UCSD-AML1 (cell line): ENCODE measurements around the gene ENGASE.

Source experiments
- DNase-seq: peaks from one replicate; lab custom pipeline; 2025; ENCODE audit not compliant: unreplicated experiment; lab: John Stamatoyannopoulos, UW

ENGASE gene

GRCh38 chr17:79135011-79135410, 60.4 kb downstream of the ENGASE start:
- no peak for DNase-seq

DNA sequence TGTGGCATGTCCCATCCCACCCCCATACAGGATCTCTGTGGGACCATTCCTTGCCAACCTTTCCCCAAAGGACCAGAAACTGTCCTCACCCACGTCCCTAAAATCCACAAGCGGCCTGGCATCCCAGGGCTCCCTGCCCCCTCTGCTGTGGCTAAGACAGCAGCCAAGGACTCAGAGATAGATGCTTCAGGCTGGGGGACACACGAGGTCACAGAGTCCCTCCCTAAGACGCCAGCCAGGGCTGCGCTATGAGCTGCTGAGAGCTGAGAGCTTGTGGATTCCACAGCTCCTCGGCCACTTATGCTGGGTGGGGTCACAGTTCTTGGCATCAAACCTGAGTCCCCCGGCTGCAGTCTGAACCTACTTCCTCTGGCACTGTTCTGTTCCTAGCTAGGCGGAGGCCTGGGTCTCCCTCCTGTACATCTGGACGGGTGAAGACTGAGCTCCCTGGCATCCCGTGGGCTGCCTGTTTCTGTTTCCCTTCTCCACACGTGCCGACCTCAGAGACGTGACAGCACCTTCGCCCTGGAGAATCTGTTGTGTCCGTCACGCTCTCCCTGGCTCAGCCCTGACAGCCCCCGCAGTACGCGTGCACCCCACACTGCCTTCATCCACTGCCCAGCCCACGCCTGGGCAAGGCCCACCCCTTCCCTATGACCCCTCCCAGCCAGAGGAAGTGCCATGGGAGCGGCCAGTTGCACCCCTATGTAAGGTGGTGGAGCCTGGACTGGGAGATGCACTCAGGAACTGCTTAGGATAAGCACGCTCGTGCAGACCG, 61.2 kb downstream of the ENGASE start:
- DNase-seq: no peak
